Activated T-helper 1 cell treated with anti-CD3 and anti-CD28 coated beads, Interleukin-12 subunit alpha, Interleukin-12 subunit beta, Interleukin-2, Interleukin-4 antibody, amounts not matched to agents 30 ng/mL and 10 ng/mL and 1 ng/mL, durations not matched to agents 14 hours and 24 hours and 36 hours (primary cell): ENCODE data around the gene SLC35D3. TPM values are rescaled to one million over a fixed set of nuclear protein-coding genes. Genes with fewer than 3 reads are reported as not detected.
"Not testable (repeated sequence)": the region's sequence is repeated elsewhere in the genome, so short reads cannot be mapped to it uniquely, and the experiment has no call there.

Experiments
- DNase-seq: peaks from one replicate; pipeline ENCODE4 v3.0.0; 2021; ENCODE audit warnings: low spot score
- H3K27ac Mint-ChIP-seq: one replicate; pipeline ENCODE4 v1.8.0; 2021; ENCODE audit warnings: mild to moderate bottlenecking, mixed read lengths
- H3K27me3 Mint-ChIP-seq: one replicate; pipeline ENCODE4 v1.8.0; 2022; ENCODE audit warnings: mild to moderate bottlenecking, moderate library complexity, mixed read lengths; ENCODE audit not compliant: insufficient read depth
- H3K36me3 Mint-ChIP-seq: one replicate; pipeline ENCODE4 v1.8.0; 2021; ENCODE audit warnings: low read depth, mixed read lengths
- H3K4me1 Mint-ChIP-seq: one replicate; pipeline ENCODE4 v1.8.0; 2021; ENCODE audit warnings: low read depth, mixed read lengths
- H3K4me3 Mint-ChIP-seq: one replicate; pipeline ENCODE4 v1.8.0; 2021; ENCODE audit warnings: mild to moderate bottlenecking, moderate library complexity, mixed read lengths
- H3K9me3 Mint-ChIP-seq: one replicate; pipeline ENCODE4 v1.8.0; 2021; ENCODE audit warnings: mixed read lengths
- intact Hi-C: fragments of 100-400 bp; cut with micrococcal nuclease; formaldehyde crosslinking; loops from one replicate; pipeline ENCODE4 v1.15.1; 2024
- total RNA-seq: library from RNA; stranded (reverse); gene quantifications from 2 replicates; pipeline ENCODE4 v1.2.3, GENCODE V29; 2022

The SLC35D3 gene, protein sequence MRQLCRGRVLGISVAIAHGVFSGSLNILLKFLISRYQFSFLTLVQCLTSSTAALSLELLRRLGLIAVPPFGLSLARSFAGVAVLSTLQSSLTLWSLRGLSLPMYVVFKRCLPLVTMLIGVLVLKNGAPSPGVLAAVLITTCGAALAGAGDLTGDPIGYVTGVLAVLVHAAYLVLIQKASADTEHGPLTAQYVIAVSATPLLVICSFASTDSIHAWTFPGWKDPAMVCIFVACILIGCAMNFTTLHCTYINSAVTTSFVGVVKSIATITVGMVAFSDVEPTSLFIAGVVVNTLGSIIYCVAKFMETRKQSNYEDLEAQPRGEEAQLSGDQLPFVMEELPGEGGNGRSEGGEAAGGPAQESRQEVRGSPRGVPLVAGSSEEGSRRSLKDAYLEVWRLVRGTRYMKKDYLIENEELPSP
- total RNA-seq = not detected in 2 replicates

DNA sequence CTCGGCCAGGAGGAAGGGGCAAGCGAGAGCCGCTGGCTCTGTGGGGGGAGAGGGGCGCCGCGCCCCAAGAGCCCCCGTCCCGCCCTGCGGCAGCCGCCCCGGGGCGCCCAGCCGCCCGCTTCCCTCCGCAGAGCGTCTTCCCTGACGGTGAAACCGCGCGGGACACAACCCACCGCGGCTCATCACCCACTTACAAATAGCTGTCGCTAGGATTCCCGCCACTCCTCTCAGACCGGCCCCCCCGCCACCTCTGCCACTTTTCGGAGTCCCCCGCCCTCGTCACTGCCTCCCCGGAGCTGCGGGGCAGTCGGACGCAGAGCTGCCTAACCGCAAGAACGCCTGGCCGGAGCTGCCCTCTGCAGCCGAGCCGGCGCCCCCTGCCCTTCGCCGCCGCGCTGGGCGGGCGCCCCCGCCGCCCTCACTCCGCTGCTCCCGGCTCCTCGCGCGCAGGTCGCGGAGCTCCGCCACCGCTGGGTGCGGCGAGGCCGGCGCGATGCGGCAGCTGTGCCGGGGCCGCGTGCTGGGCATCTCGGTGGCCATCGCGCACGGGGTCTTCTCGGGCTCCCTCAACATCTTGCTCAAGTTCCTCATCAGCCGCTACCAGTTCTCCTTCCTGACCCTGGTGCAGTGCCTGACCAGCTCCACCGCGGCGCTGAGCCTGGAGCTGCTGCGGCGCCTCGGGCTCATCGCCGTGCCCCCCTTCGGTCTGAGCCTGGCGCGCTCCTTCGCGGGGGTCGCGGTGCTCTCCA is at the start of gene SLC35D3:
Gene SLC35D3, plus strand, starts transcription at position 366 of the 749 bp plus-strand sequence. Its CDS starts 128 bp downstream, at position 494.
- Mint-ChIP-seq H3K27ac (no peak within 1 kb of the TSS), H3K4me3 (peak within 1 kb of the TSS; percentile 75), H3K9me3 (no peaks in the 10 kb centered on the region), H3K27me3 (peaks cover 62% of the 10 kb centered on the region), H3K4me1 (peaks cover 15% of the 10 kb centered on the region), H3K36me3 (no peaks in the 10 kb centered on the region)
- no peak for DNase-seq
- intact Hi-C loops = loop anchor here (2.0 to 10.0 kb wide), 5 partner anchors 75 to 569 kb away; partner anchors contain the start of gene PEX7

DNA sequence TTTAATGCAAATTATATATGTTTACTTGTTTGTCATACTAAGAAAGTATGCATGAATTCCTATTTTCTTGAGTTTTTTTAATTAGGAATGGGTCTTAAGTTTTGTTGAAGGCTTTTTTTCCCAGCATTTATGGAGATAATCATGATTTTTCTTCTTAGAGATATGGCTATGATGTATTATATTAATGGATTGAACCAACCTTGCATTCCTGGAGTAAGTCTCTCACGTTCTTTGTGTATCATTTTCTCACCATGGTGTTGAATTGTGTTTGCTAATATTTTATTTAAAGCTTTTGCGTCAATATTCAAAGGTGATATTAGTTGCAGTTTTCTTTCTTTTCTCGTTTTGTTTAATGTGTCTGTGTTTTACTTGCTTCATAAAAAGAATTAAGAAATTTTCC is 48.4 kb upstream of the SLC35D3 start:
- H3K9me3 Mint-ChIP-seq = peaks cover 29% of the 10 kb centered on the region
- peaks cover 13% of the 10 kb centered on the region for H3K36me3 Mint-ChIP-seq
- intact Hi-C loops = no loop called here
- no peak overlapping the region for H3K27ac Mint-ChIP-seq
- H3K4me1 Mint-ChIP-seq = no peaks in the 10 kb centered on the region
- H3K27me3 Mint-ChIP-seq = no peaks in the 10 kb centered on the region
- no peak overlapping the region for H3K4me3 Mint-ChIP-seq
- DNase-seq = no peak

DNA sequence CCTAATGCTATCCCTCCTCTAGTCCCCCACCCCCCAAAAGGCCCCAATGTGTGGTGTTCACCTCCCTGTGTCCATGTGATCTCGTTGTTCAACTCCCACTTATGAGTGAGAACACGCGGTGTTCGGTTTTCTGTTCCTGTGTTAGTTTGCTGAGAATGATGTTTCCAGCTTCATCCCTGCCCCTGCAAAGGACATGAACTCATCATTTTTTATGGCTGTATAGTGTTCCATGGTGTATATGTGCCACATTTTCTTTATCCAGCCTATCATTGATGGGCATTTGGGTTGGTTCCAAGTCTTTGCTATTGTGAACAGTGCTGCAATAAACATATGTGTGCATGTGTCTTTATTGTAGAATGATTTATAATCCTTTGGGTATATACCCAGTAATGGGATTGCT is 45.6 kb upstream of the SLC35D3 start:
- intact Hi-C loops, H3K4me3 Mint-ChIP-seq, H3K27me3 Mint-ChIP-seq, H3K4me1 Mint-ChIP-seq, DNase-seq, H3K27ac Mint-ChIP-seq: not testable (repeated sequence)
- peaks cover 29% of the 10 kb centered on the region for H3K9me3 Mint-ChIP-seq
- H3K36me3 Mint-ChIP-seq = peaks cover 13% of the 10 kb centered on the region

DNA sequence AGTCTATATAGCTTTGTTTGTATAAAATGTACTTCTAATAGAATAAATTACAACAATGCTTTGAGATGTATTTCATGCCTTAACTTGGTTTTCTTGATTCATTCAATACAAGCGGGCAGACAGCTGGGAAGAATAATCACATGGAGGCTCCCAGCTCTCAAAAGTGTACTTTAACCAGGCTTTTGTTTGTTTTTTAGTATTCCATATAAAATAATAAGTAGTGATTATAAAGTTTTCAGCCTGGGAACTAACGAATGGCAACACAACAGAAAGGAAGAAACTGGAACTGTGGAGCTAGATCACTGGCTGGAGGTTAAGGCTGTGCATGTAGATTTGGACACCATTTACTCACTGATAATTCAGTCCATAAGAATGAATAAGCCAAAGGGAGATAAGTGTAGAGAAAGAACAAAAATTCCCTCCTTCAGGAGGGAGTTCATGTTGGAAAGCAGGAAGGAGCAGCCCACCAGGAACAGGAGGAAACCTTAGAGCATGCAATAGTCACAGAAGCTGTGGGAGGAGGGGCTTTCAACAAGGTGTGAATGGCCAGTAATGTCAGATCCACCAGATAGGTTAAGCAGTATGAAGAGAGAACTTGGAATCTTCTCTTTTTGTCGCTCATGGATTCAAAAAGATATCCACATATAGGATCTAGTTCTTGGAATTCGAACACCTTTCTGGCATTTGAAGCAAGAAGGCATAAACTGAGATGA is 41.2 kb upstream of the SLC35D3 start:
- H3K36me3 Mint-ChIP-seq = peaks cover 3% of the 10 kb centered on the region
- no peak overlapping the region for H3K27ac Mint-ChIP-seq
- H3K9me3 Mint-ChIP-seq = peaks cover 7% of the 10 kb centered on the region
- H3K27me3 Mint-ChIP-seq = peaks cover 1% of the 10 kb centered on the region
- H3K4me1 Mint-ChIP-seq = no peaks in the 10 kb centered on the region
- intact Hi-C loops = no loop called here
- no peak for DNase-seq
- H3K4me3 Mint-ChIP-seq = no peak overlapping the region

DNA sequence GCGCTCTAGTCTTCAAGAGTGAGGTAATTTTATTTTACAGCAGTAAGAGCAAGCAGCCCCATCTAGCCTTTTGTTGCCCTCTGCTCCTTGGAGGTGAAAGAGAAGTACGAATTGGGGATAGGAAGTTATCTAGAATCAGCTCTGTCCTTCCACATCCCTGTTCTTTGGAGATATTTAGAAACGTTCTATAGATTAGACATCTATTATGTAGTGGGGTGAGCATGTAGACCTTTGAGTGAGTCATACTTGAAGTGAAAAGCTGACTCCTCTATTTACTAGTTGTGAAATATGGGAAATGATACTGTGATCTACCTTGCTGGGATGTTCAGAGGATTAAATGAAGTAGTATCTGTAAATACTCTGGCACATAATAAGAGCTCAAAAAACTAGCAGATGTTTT is 36.0 kb upstream of the SLC35D3 start:
- no peaks in the 10 kb centered on the region for H3K9me3 Mint-ChIP-seq
- no peaks in the 10 kb centered on the region for H3K4me1 Mint-ChIP-seq
- intact Hi-C loops = no loop called here
- no peak overlapping the region for H3K27ac Mint-ChIP-seq
- peaks cover 3% of the 10 kb centered on the region for H3K36me3 Mint-ChIP-seq
- no peak for DNase-seq
- H3K4me3 Mint-ChIP-seq = no peak overlapping the region
- H3K27me3 Mint-ChIP-seq = peaks cover 2% of the 10 kb centered on the region

DNA sequence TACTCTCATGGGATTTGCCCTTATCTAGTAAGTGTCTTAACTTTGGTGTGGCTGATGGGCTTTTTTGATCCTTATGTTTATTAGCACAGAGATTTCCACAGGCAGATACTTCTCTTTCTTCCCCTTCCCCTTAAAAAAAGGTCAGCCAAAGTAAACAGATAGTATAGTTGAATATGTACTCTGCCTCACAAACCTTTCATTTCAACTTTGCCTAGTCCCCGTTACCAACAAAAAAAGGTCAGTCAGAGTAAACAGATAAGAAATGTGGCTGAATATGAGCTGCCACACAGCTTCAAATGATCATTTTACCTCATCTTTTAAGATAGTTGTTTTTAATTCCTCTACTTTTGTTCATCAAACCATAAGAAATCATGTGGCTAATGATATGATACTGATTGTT is 34.1 kb upstream of the SLC35D3 start:
- H3K4me1 Mint-ChIP-seq = no peaks in the 10 kb centered on the region

DNA sequence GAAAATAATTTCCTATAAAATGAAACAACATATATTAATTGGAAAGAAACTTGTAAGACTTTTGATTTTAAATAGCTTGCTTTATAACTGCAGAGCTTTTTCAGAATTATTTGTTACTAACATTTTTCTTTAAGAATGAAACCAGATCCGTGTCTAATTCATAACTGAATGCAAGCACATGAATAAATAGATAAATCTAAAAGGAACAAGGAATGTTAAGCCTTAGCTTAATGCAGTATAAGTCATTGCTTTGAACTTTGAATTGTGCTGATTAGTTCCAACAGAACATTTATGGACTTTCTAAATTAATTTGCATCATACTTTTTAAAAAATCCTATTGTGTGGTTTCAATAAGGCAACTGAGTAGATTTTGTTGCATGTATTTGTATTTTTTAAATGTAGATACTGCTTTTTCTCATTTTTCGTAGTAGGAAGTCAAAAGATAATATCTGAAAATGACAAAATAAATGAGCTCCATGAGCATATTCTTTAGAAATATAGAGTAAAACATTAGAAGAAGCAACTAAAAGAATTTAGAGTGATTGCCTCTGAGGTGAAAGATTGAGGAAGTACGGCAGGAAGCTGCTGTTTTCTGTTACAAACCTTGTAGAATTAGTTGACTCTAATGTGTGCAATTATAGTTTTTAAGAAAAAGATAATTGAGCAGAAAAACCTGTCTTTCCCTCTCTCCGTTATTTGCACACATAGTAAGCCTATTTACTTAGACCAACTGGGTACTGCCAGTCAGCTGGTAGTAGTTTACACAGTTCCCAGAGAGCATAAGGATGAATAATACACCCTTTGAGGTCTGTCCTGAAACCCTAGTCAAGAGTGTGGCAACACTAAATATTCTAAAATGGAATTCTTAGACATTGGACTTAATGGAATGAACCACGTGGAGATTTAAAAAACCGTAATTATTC is 32.6 kb upstream of the SLC35D3 start:
- intact Hi-C loops = no loop called here
- Mint-ChIP-seq H3K36me3 (peaks cover 3% of the 10 kb centered on the region), H3K9me3 (no peaks in the 10 kb centered on the region), H3K4me1 (peaks cover 5% of the 10 kb centered on the region), H3K4me3 (no peak overlapping the region), H3K27ac (no peak overlapping the region), H3K27me3 (peaks cover 2% of the 10 kb centered on the region)
- DNase-seq = no peak

More for the DNA sequence above, 34.1 kb upstream of the SLC35D3 start:
- peaks cover 3% of the 10 kb centered on the region for H3K36me3 Mint-ChIP-seq
- peaks cover 2% of the 10 kb centered on the region for H3K27me3 Mint-ChIP-seq
- intact Hi-C loops = no loop called here
- DNase-seq = no peak
- H3K4me3 Mint-ChIP-seq = no peak overlapping the region
- no peaks in the 10 kb centered on the region for H3K9me3 Mint-ChIP-seq
- no peak overlapping the region for H3K27ac Mint-ChIP-seq

DNA sequence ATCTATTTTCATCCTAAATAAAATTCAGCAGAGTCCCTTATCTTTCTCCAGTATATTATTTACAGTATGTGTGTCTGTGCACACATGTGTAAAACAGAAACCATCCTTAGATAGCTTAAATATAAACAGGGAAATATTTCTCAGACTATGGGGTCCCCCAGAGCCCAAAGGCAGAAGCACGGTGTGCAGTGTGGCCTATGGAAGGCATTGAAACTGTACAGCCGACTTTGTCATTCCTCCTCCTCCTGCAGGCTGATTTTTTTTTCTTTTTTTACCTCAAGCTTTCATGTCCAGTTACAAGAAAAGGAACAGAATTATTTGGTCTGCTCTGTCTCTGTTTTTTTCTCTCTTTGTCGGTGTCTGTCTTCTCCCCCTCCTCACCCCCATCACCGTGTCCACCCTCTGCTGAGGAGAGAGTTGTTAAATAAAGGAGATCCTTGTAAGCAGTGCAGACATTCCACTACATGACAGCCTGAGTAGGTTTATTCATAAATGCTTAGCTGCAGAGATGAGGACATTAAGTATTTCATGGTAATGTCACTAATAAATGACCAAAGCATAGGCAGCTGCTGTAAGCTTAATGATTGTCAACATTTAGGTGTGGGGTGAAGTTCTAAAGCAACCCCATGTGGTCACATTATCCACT is 31.8 kb upstream of the SLC35D3 start:
- H3K4me1 Mint-ChIP-seq = peaks cover 5% of the 10 kb centered on the region
- no peak overlapping the region for H3K4me3 Mint-ChIP-seq
- no peaks in the 10 kb centered on the region for H3K9me3 Mint-ChIP-seq
- intact Hi-C loops = no loop called here
- H3K27ac Mint-ChIP-seq = no peak overlapping the region
- DNase-seq = no peak
- peaks cover 2% of the 10 kb centered on the region for H3K27me3 Mint-ChIP-seq
- peaks cover 2% of the 10 kb centered on the region for H3K36me3 Mint-ChIP-seq

DNA sequence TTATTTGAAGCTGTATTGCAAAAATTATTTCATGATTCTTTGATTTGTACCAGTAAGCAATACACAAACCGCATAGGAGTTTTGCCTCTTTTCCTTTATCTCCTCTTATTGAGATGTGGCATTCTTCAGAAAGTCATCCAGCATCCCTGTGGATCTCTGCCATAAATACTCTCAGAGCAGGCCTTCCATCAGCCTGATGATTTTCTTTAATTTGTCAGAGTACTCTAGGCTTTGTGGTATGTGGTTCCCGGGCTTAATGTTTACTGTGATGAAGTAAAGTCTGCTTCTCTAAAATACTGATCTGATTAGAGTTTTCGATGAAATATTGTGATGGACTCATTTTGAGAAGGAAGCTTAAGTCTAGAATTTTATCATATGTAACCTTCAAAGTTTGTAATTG is 31.1 kb upstream of the SLC35D3 start:
- Mint-ChIP-seq H3K4me3 (no peak overlapping the region), H3K36me3 (no peaks in the 10 kb centered on the region), H3K4me1 (peaks cover 5% of the 10 kb centered on the region), H3K27me3 (peaks cover 2% of the 10 kb centered on the region), H3K27ac (no peak overlapping the region), H3K9me3 (no peaks in the 10 kb centered on the region)
- intact Hi-C loops = no loop called here
- DNase-seq = no peak

DNA sequence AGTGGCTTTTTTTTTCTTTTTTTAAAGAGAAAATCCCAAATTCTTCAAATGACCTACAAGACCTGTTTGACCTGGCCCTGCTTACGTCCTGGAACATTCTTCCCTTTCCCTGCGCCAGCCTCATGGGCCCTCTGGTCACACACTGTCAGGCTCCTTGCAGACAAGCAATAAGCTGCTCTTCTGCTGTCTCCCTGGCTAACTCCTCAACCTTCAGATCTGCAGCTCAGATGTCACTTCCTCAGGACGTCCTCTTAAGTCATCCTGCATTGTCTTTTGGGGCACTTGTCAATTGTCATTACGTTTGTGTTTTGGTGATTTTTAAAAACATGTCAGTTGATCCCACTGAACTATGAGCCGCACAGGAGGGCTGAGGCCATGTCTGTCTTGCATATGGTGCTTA is 28.9 kb upstream of the SLC35D3 start:
- peaks cover 2% of the 10 kb centered on the region for H3K27me3 Mint-ChIP-seq
- H3K36me3 Mint-ChIP-seq = no peaks in the 10 kb centered on the region
- peaks cover 5% of the 10 kb centered on the region for H3K4me1 Mint-ChIP-seq
- no peak overlapping the region for H3K4me3 Mint-ChIP-seq
- H3K9me3 Mint-ChIP-seq = no peaks in the 10 kb centered on the region
- no peak overlapping the region for H3K27ac Mint-ChIP-seq
- no peak for DNase-seq
- intact Hi-C loops = no loop called here

DNA sequence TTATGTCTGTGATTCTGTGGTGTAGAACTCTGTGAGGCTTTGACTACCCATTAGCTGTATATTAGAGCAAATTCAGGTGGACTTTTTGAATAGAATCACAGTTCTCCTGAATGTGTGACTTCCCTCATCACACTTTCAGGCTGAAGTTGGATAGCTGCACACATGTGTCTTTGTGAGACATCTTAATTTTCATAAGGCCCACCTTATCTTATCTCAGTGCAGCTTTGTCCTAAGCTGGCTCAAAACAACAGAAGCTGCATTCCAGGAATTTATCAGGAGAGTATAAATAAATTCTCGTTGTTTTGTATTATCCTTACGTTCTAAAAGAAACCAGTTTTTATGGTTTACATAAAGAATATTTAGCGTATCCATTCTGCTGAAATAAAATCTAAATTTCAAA is 26.2 kb upstream of the SLC35D3 start:
- Mint-ChIP-seq H3K36me3 (peaks cover 5% of the 10 kb centered on the region), H3K4me3 (no peak overlapping the region), H3K27me3 (no peaks in the 10 kb centered on the region), H3K9me3 (no peaks in the 10 kb centered on the region), H3K27ac (no peak overlapping the region), H3K4me1 (peaks cover 5% of the 10 kb centered on the region)
- DNase-seq = no peak
- intact Hi-C loops = no loop called here

DNA sequence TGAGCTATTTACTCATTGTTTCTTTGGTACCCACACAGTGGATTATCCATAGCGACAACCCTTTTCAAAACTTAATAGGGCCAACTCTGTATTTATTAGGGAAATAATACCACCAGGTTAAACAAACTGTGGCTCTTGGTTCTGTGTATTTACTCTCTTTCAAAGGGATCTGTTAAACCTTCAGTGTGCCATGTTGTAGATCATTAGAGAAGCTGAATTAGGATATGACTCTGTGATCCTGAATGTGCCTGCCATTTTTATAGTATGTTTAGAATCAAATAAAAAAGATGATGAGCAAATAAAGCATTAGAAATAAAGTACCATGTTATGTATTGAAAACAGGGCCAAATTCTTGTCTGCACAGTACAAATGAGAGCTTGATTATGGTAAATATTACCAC is 25.0 kb upstream of the SLC35D3 start:
- Mint-ChIP-seq H3K36me3 (peaks cover 6% of the 10 kb centered on the region), H3K4me1 (peaks cover 5% of the 10 kb centered on the region), H3K27ac (no peak overlapping the region), H3K9me3 (no peaks in the 10 kb centered on the region), H3K27me3 (no peaks in the 10 kb centered on the region), H3K4me3 (no peak overlapping the region)
- intact Hi-C loops = no loop called here
- no peak for DNase-seq
